Smooth muscle cell (in vitro differentiated cells): ENCODE measurements around the gene UNC93B1. TPM values are rescaled to one million over a fixed set of nuclear protein-coding genes. Genes with fewer than 3 reads are reported as not detected.

Experiments
- DNase-seq: peaks from one replicate; lab custom pipeline; 2025; ENCODE audit not compliant: unreplicated experiment; lab: John Stamatoyannopoulos, UW
- H2AFZ ChIP-seq: fragments of 200-600 bp; sonication (generic); 2 replicates; pipeline ENCODE4 v1.6.0; 2016; ENCODE audit warnings: antibody characterized with exemption, low read depth, mild to moderate bottlenecking
- H3F3A ChIP-seq: fragments of 200-600 bp; sonication (generic); 2 replicates; pipeline ENCODE4 v1.6.0; 2017; ENCODE audit warnings: antibody characterized with exemption, low read depth
- H3K27ac ChIP-seq: fragments of 200-600 bp; sonication (generic); 2 replicates; pipeline ENCODE4 v1.5.1; 2016; ENCODE audit warnings: low read depth, mild to moderate bottlenecking
- H3K27me3 ChIP-seq: fragments of 200-600 bp; sonication (generic); 2 replicates; pipeline ENCODE4 v1.6.1; 2016; ENCODE audit warnings: low read depth, mild to moderate bottlenecking
- H3K36me3 ChIP-seq: fragments of 200-600 bp; sonication (generic); 2 replicates; pipeline ENCODE4 v1.5.1; 2016; ENCODE audit warnings: low read depth
- H3K4me1 ChIP-seq: fragments of 200-600 bp; sonication (generic); 2 replicates; pipeline ENCODE4 v1.5.1; 2016; ENCODE audit warnings: low read depth
- H3K4me2 ChIP-seq: fragments of 200-600 bp; sonication (generic); 2 replicates; pipeline ENCODE4 v1.6.0; 2016; ENCODE audit warnings: mild to moderate bottlenecking
- H3K4me3 ChIP-seq: fragments of 200-600 bp; sonication (generic); 2 replicates; pipeline ENCODE4 v1.5.1; 2016; ENCODE audit warnings: mild to moderate bottlenecking
- H3K79me2 ChIP-seq: fragments of 200-600 bp; sonication (generic); 2 replicates; pipeline ENCODE4 v1.6.0; 2016; ENCODE audit warnings: low read depth, mild to moderate bottlenecking
- H3K9ac ChIP-seq: fragments of 200-600 bp; sonication (generic); 2 replicates; pipeline ENCODE4 v1.6.0; 2016; ENCODE audit warnings: low read depth
- H3K9me3 ChIP-seq: fragments of 200-600 bp; sonication (generic); replicated peaks from 2 replicates; pipeline ENCODE4 v1.5.1; 2016; ENCODE audit warnings: low read depth
- H4K20me1 ChIP-seq: fragments of 200-600 bp; sonication (generic); 2 replicates; pipeline ENCODE4 v1.6.0; 2016; ENCODE audit warnings: low read depth
- CTCF ChIP-seq: fragments of 200-600 bp; sonication (generic); IDR thresholded peaks from 2 replicates; pipeline ENCODE4 v1.5.1; 2017; ENCODE audit warnings: borderline replicate concordance, mild to moderate bottlenecking, antibody characterized with exemption; ENCODE audit not compliant: insufficient read depth, poor library complexity, severe bottlenecking
- WGBS: methylation state at CpG from one replicate; pipeline ENCODE4 v1.1.7; 2016; ENCODE audit warnings: low lambda C conversion rate; 5-methylcytosine and 5-hydroxymethylcytosine counted together
- polyA plus RNA-seq: library from polyadenylated mRNA; unstranded; fragments of >200 nt; fragmentation: Nextera tagmentation; extraction: Ambion mirVana; gene quantifications from 2 replicates; pipeline ENCODE4 v1.2.1, GENCODE V29; 2016
- total RNA-seq: library from RNA; depleted of rRNA; stranded (reverse); fragments of >200 nt; gene quantifications from 2 replicates; pipeline ENCODE4 v1.2.3, GENCODE V29; 2014

Gene UNC93B1
- total and polyA plus RNA-seq, 2 experiments from 2014 or later, result 17.5 to 33.4 TPM

- 94% methylated on average over 16 of the region's 18 CpGs for WGBS
- Histone ChIP-seq H3K9ac (peak overlapping the region; percentile 64), H3K9me3 (no peaks in the 10 kb centered on the region), H3K4me1 (peaks cover 17% of the 10 kb centered on the region), H3K4me2 (no peak overlapping the region), H4K20me1 (no peaks in the 10 kb centered on the region), H3F3A (peaks cover 11% of the 10 kb centered on the region), H3K79me2 (peaks cover 8% of the 10 kb centered on the region), H3K4me3 (no peak overlapping the region), H2AFZ (no peak overlapping the region), H3K27me3 (no peaks in the 10 kb centered on the region), H3K27ac (no peak overlapping the region), H3K36me3 (peaks cover 11% of the 10 kb centered on the region)
- DNase-seq, result no peak
- no peak for TF ChIP-seq CTCF
These were observed 22.7 kb upstream of the UNC93B1 start for GRCh38 chr11:68026391-68027105.

DNA sequence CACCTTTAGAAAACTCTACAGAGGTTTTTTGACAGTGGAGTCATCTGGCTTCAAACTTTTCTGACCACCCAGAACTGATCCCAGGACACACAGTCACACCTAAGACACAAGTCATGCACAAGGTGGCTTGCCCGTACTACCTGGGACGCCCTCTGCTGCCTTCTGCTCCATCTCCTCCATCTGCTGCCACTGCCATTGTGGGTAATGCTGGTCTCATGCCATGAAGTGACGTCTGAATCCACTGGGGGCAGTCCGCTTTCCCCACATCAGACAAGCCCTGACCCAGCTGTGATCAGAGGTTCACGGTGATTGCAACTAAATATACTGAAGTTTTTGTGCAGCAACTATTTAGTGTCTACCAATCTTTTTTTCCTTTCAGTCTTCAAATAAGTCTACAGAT lies 21.1 kb upstream of the UNC93B1 start:
- Histone ChIP-seq H3K4me1 (peaks cover 17% of the 10 kb centered on the region), H3K9me3 (no peaks in the 10 kb centered on the region), H3K27me3 (no peaks in the 10 kb centered on the region), H3K27ac (no peak overlapping the region), H4K20me1 (no peaks in the 10 kb centered on the region), H3F3A (peaks cover 11% of the 10 kb centered on the region), H3K79me2 (no peaks in the 10 kb centered on the region), H3K4me3 (no peak overlapping the region), H3K36me3 (peaks cover 11% of the 10 kb centered on the region), H2AFZ (no peak overlapping the region), H3K4me2 (no peak overlapping the region), H3K9ac (no peak overlapping the region)
- no peak for DNase-seq
- 87% methylated on average over 5 of the region's 5 CpGs for whole genome bisulfite sequencing
- TF ChIP-seq CTCF, result no peak

- Histone ChIP-seq H3K36me3 (peaks cover 11% of the 10 kb centered on the region), H3K4me1 (peaks cover 14% of the 10 kb centered on the region), H2AFZ (no peak overlapping the region), H4K20me1 (no peaks in the 10 kb centered on the region), H3K27me3 (no peaks in the 10 kb centered on the region), H3K27ac (no peak overlapping the region), H3K9me3 (no peaks in the 10 kb centered on the region), H3K4me3 (no peak overlapping the region), H3K79me2 (no peaks in the 10 kb centered on the region), H3F3A (peaks cover 8% of the 10 kb centered on the region), H3K4me2 (no peak overlapping the region), H3K9ac (no peak overlapping the region)
- no peak for DNase-seq
- 97% methylated on average over 5 of the region's 5 CpGs for WGBS
- no peak for TF ChIP-seq CTCF
These were observed 20.6 kb upstream of the UNC93B1 start for GRCh38 chr11:68024508-68024907.

DNA sequence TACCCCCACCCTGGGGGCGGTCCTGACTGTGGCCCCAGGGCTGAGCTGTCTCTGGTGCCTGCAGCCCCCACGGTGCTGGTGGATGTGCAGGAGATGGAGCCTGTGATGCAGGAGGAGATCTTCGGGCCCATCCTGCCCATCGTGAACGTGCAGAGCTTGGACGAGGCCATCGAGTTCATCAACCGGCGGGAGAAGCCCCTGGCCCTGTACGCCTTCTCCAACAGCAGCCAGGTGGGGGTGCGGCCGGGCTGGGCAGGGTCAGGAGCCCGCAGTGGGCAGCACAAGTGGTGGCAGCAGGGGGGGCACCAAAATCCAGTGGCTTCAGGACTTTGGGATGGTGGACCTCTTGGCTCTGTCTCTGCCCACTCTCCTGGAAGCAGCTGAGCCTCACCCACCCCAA lies 18.6 kb upstream of the UNC93B1 start:
- TF ChIP-seq CTCF, result no peak
- Histone ChIP-seq H3K9me3 (no peaks in the 10 kb centered on the region), H3K27ac (no peak overlapping the region), H3F3A (no peaks in the 10 kb centered on the region), H3K4me2 (no peak overlapping the region), H3K27me3 (no peaks in the 10 kb centered on the region), H3K36me3 (peaks cover 11% of the 10 kb centered on the region), H3K9ac (no peak overlapping the region), H3K79me2 (no peaks in the 10 kb centered on the region), H4K20me1 (no peaks in the 10 kb centered on the region), H2AFZ (no peak overlapping the region), H3K4me1 (no peaks in the 10 kb centered on the region), H3K4me3 (no peak overlapping the region)
- no peak for DNase-seq
- 94% methylated on average over 13 of the region's 13 CpGs for WGBS
